Anterior cingulate cortex (tissue), 58 donors: ENCODE measurements around the gene LAMTOR4.
"Not testable (repeated sequence)": the region's sequence is repeated elsewhere in the genome, so short reads cannot be mapped to it uniquely, and the experiment has no call there.

Experiments used
- DNase-seq, 58 donors: peaks; one replicate each; lab custom pipeline; 2025; lab: John Stamatoyannopoulos, UW

LAMTOR4 gene

GRCh38 chr7:100167912-100168323, 19.2 kb downstream of the LAMTOR4 start:
- no peak for DNase-seq

GRCh38 chr7:100169147-100169850, 20.6 kb downstream of the LAMTOR4 start:
- no peak for DNase-seq

DNA sequence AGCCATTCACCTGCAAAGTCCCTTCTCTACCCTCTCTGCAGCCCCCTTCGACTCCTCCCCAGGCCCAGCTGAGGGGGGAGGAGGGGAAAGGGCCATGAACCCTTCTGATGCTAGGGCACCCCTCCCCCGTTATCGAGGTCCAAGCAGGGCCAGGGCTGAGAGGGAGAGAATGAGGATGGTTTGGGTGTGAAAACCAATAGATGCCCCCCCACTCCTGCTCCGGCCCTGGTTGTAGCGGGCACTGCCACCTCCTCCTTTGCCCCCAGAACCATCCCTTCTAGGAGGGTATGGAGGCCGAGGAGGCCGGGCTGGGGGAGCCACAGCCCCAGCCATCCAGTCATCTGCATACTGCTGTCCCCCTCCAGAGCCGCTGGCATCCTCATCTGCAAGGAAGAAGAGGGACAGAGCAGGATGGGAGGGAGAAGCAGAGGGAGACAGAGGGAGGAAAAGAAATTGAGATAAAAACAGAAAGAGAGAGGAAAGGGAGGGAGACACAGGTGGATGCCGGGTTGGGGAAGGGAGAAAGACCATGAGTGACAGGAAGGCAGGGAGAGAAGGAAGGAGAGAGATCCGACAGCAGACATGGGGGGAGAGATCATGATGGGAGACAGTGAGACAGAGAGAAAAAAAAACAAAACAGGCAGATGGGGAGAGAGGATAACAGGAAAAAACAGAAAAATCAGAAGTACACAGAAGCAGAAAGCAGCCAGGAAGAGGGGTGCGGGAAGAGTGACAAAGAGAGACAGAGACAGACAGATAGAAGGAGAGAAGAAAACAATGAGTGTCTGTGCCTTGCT, 21.6 kb downstream of the LAMTOR4 start:
- DNase-seq = no peak

GRCh38 chr7:100171087-100171681, 22.5 kb downstream of the LAMTOR4 start:
- no peak for DNase-seq

- DNase-seq = no peak
Observed at GRCh38 chr7:100171840-100172239, 23.1 kb downstream of the LAMTOR4 start.

- DNase-seq = no peak
Observed at GRCh38 chr7:100173806-100174495, 25.2 kb downstream of the LAMTOR4 start.

DNA sequence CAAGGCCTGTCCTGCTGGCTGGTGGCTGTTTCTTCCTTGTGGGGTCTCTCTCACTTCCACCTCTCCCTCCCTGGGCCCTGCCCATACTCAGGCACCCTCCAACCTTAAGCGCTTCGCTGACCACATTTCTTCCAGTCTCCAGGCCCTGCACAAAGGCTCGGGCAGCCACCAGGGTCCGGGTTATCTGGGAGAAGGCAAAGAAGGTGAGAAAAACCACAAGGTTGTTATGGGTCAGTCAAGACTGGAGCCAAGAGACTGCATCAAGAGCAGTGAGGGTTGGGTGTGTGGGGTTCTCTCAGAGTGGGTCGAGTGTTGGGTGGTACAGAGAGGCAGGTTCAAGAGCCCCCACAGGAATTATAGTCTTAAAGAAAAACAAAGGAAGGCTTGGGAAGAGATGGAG, 25.9 kb downstream of the LAMTOR4 start:
- DNase-seq = no peak

- DNase-seq = no peak
Observed at GRCh38 chr7:100175296-100175935, 26.7 kb downstream of the LAMTOR4 start.

- no peak for DNase-seq
Observed at GRCh38 chr7:100176096-100177044, 27.7 kb downstream of the LAMTOR4 start.

- peak in 56 of 58 donors; percentile 31 to 92 (median 86) for DNase-seq
Observed at GRCh38 chr7:100177045-100178001, 28.6 kb downstream of the LAMTOR4 start, which contains the start of the genes GPC2 and STAG3. GPC2 (minus strand) TSS chr7:100177381; CDS start chr7:100177199, 182 bp downstream. STAG3 (plus strand) TSS chr7:100177918; CDS start chr7:100180557, 2,639 bp downstream.

DNA sequence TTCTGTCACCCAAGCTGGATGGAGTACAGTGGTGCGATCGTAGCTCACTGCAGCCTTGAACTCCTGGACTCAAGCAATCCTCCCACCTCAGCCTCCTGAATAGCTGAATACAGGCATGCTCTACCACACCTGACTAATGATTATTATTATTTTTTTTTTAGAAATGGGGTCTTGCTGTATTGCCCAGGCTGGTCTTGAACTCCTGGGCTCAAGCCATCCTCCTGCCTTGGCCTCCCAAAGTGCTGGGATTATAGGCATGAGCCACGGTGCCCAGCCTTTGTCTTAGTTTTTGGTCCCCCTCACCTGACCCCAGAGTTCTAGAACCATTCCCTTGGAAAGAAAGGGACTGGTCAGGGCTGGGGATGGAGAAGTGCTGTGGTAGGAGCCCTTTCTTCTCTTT, 31.4 kb downstream of the LAMTOR4 start:
- not testable (repeated sequence) for DNase-seq

DNA sequence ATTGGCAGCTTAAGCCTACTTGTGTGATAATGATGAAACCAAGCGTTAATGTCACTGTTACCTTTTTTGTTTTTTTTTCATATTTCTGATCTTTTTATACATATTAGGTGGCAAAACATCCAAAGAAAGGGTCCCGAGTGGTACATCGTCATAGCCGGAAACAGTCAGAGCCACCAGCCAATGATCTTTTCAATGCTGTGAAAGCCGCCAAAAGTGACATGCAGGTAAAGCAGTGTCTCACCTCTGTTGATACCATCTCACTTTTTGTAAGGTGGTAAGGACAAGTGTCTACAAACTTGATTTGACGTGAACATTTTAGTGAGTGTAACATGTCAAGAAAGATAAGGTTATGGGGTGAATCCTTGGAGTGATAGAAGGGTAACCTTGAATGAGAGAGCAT, 33.9 kb downstream of the LAMTOR4 start:
- DNase-seq = not testable (repeated sequence)

GRCh38 chr7:100183090-100183489, 34.4 kb downstream of the LAMTOR4 start:
- DNase-seq = not testable (repeated sequence)

DNA sequence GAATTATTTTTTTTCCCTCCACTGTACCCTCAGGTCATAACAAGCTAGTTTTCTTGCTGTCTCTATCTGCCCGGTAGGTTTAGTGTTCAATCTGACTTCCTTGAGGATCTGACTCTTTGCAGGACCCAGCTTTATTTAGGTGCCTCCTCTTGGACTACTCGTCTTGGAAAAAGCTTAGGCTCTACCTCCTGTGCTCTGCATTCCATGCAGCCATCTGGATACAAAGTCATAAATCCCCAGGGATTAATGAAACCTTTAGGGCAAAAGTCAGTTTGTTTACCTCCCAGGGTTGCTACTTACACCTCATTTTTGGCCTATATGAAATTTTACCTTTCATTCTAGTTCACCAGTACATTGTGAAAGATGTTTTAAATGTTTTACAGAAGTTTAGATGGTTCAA, 37.0 kb downstream of the LAMTOR4 start:
- no peak for DNase-seq

DNA sequence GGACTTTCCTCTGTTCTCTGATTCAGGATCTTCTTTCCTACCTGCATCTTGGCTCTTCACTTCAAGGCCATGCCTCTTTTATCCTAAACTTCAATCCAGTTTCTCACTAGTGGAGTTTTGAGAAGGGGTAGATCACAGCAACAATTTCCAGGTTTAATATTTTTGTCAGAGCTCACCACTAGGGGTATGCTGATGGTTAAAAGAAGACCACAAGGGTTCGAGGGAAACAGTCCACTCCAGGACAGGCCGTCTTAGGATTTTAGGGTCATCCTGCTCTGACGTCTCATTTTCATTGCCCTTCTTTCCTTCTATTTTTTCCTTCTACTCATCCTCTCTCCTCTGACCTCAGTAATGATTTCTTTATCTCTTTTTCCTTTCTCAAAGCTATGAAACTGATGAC, 40.3 kb downstream of the LAMTOR4 start:
- no peak for DNase-seq

- no peak for DNase-seq
Observed at GRCh38 chr7:100190048-100190711, 41.5 kb downstream of the LAMTOR4 start.

DNA sequence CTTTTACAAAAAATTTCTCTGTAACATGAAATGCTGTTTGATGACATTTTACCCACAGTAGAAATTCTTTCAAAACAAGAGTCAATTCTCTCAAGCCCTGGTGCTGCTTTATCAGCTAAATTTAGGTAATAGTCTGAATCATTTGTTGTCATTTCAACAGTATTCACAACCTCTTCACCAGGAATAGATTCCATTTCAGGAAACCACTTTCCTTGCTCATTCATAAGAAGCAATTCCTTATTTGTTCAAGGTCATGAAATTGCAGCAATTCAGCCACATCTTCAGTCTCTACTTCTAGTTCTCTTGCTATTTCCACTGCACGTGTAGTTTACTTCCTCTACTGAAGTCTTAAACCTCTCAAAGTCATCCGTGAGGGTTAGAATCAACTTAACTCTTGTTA, 43.1 kb downstream of the LAMTOR4 start:
- no peak for DNase-seq
